Astrocyte (in vitro differentiated cells and primary cell): ENCODE results near the gene SEC31B. TPM values are rescaled to one million over a fixed set of nuclear protein-coding genes. Genes with fewer than 3 reads are reported as not detected.

ENCODE experiments used
- DNase-seq: peaks from one replicate; pipeline ENCODE4 v3.0.0-alpha.2; 2010; ENCODE audit warnings: low read depth
- FAIRE-seq: peaks from 2 replicates; lab custom pipeline; 2011; peaks lifted over from hg19 to GRCh38; lab: Jason Lieb, UNC
- H2AFZ ChIP-seq: 2 replicates; pipeline ENCODE4 v1.6.0; 2012; ENCODE audit warnings: low read depth, low read length, inconsistent platforms
- H3K27ac ChIP-seq: 2 replicates; pipeline ENCODE4 v1.5.1; 2011; ENCODE audit warnings: low read depth, low read length, inconsistent platforms
- H3K27me3 ChIP-seq: 2 replicates; pipeline ENCODE4 v1.6.0; 2011; ENCODE audit warnings: low read length, inconsistent platforms; ENCODE audit not compliant: insufficient read depth
- H3K36me3 ChIP-seq: 2 replicates; pipeline ENCODE4 v1.5.1; 2011; ENCODE audit warnings: low read length, inconsistent platforms; ENCODE audit not compliant: insufficient read depth
- H3K4me1 ChIP-seq: 2 replicates; pipeline ENCODE4 v1.5.1; 2011; ENCODE audit warnings: low read length, inconsistent platforms; ENCODE audit not compliant: insufficient read depth
- H3K4me2 ChIP-seq: 2 replicates; pipeline ENCODE4 v1.6.0; 2012; ENCODE audit warnings: low read length, inconsistent platforms
- H3K4me3 ChIP-seq: 2 replicates; pipeline ENCODE4 v1.5.1; 2011; ENCODE audit warnings: low read depth, mild to moderate bottlenecking, low read length, inconsistent platforms; ENCODE audit not compliant: insufficient read depth
- H3K79me2 ChIP-seq: 2 replicates; pipeline ENCODE4 v1.6.0; 2012; ENCODE audit warnings: mild to moderate bottlenecking, low read length, inconsistent platforms; ENCODE audit not compliant: insufficient read depth
- H3K9ac ChIP-seq: 2 replicates; pipeline ENCODE4 v1.6.0; 2012; ENCODE audit warnings: mild to moderate bottlenecking, low read length, inconsistent platforms
- H3K9me3 ChIP-seq: 2 replicates; pipeline ENCODE4 v1.5.1; 2012; ENCODE audit warnings: low read depth, mild to moderate bottlenecking, low read length, inconsistent platforms; ENCODE audit not compliant: insufficient read depth
- H4K20me1 ChIP-seq: 2 replicates; pipeline ENCODE4 v1.6.0; 2012; ENCODE audit warnings: low read length, inconsistent platforms; ENCODE audit not compliant: insufficient read depth
- H3K27ac Mint-ChIP-seq: one replicate; pipeline ENCODE4 v1.8.0; 2021; ENCODE audit warnings: mild to moderate bottlenecking, mixed read lengths; ENCODE audit not compliant: unreplicated experiment
- H3K27me3 Mint-ChIP-seq: one replicate; pipeline ENCODE4 v1.8.0; 2021; ENCODE audit warnings: low read depth, mixed read lengths; ENCODE audit not compliant: unreplicated experiment
- H3K36me3 Mint-ChIP-seq: one replicate; pipeline ENCODE4 v1.8.0; 2021; ENCODE audit warnings: low read depth, mixed read lengths; ENCODE audit not compliant: unreplicated experiment
- H3K4me1 Mint-ChIP-seq: one replicate; pipeline ENCODE4 v1.8.0; 2021; ENCODE audit warnings: low read depth, mixed read lengths; ENCODE audit not compliant: unreplicated experiment
- H3K4me3 Mint-ChIP-seq: one replicate; pipeline ENCODE4 v1.8.0; 2021; ENCODE audit warnings: mild to moderate bottlenecking, moderate library complexity, mixed read lengths; ENCODE audit not compliant: unreplicated experiment
- H3K9me3 Mint-ChIP-seq: one replicate; pipeline ENCODE4 v1.8.0; 2021; ENCODE audit warnings: mild to moderate bottlenecking, mixed read lengths; ENCODE audit not compliant: unreplicated experiment
- EZH2 ChIP-seq: IDR thresholded peaks from 2 replicates; pipeline ENCODE4 v1.6.1; 2012; ENCODE audit warnings: mild to moderate bottlenecking, low read length, inconsistent platforms; ENCODE audit not compliant: insufficient read depth
- total RNA-seq: library from RNA; stranded (reverse); gene quantifications from 2 replicates; pipeline ENCODE4 v1.2.1, GENCODE V29; 2021
- TF ChIP-seq, protein P1 (sequence below): IDR thresholded peaks from 2 replicates; pipeline ENCODE4 v1.5.1; 2011; ENCODE audit warnings: low read depth, mild to moderate bottlenecking, inconsistent platforms, low read length, moderate library complexity; ENCODE audit not compliant: insufficient read depth

SEC31B gene
- total RNA-seq, 1 donor from 2014 or later = 7.8 TPM

DNA sequence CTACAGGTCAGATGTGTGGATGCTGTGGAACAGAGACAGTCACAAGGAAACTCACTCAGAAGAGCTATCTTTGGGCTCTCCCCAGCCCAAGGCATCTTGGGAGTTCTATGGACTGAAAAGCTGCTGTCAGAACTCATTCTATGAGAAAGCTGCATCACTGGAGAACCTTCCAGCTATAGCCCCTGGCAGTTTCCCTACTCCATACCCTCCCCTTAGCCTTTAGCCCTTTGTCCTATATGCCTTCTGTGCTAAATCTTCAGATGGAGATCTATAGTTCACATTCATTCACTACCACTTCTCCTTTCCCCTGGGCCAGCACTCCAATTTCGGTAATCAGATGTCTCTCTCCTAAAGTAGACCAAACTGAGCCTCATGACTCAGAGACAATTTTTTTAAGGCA lies 49.9 kb downstream of the SEC31B start:
- no peak overlapping the region for H3K4me3 Mint-ChIP-seq
- no peak overlapping the region for H3K27ac Mint-ChIP-seq
- H3K27me3 ChIP-seq = peaks cover 34% of the 10 kb centered on the region

DNA sequence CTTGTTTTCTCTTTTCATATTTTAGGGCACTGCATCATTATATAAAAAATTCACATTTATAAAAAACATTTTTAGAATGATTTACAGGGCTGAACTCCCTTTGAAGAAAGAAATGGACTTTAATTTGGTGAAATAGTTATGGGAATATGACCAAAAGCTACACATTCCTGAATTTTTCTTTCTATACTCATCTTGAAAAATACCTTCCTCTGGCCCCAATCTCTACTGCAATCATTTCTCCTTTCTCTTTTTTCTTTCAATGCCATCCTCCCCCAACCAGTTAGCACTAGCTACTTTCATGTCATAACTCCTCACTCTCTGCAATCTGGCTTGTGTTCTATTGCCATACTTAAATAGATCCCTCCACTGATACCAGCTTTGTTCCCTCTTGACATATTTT lies 50.7 kb downstream of the SEC31B start:
- no peak overlapping the region for H3K4me3 ChIP-seq
- no peak overlapping the region for H2AFZ ChIP-seq
- no peaks in the 10 kb centered on the region for H3K79me2 ChIP-seq
- no peak overlapping the region for H3K4me2 ChIP-seq
- H3K36me3 ChIP-seq = no peaks in the 10 kb centered on the region
- Mint-ChIP-seq H3K4me3 (no peak overlapping the region), H3K27me3 (peaks cover 29% of the 10 kb centered on the region), H3K4me1 (peaks cover 4% of the 10 kb centered on the region), H3K36me3 (no peaks in the 10 kb centered on the region), H3K27ac (no peak overlapping the region), H3K9me3 (no peaks in the 10 kb centered on the region)
- H3K9ac ChIP-seq = no peak overlapping the region
- H3K27ac ChIP-seq = no peak overlapping the region
- FAIRE-seq (no peak), DNase-seq (no peak)
- H3K27me3 ChIP-seq = peaks cover 40% of the 10 kb centered on the region
- no peaks in the 10 kb centered on the region for H3K4me1 ChIP-seq
- H4K20me1 ChIP-seq = no peaks in the 10 kb centered on the region
- H3K9me3 ChIP-seq = no peaks in the 10 kb centered on the region
- TF ChIP-seq, protein P1, sequence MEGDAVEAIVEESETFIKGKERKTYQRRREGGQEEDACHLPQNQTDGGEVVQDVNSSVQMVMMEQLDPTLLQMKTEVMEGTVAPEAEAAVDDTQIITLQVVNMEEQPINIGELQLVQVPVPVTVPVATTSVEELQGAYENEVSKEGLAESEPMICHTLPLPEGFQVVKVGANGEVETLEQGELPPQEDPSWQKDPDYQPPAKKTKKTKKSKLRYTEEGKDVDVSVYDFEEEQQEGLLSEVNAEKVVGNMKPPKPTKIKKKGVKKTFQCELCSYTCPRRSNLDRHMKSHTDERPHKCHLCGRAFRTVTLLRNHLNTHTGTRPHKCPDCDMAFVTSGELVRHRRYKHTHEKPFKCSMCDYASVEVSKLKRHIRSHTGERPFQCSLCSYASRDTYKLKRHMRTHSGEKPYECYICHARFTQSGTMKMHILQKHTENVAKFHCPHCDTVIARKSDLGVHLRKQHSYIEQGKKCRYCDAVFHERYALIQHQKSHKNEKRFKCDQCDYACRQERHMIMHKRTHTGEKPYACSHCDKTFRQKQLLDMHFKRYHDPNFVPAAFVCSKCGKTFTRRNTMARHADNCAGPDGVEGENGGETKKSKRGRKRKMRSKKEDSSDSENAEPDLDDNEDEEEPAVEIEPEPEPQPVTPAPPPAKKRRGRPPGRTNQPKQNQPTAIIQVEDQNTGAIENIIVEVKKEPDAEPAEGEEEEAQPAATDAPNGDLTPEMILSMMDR = no peak
- no peak for TF ChIP-seq EZH2

More for the DNA sequence above, 49.9 kb downstream of the SEC31B start:
- Histone ChIP-seq H3K36me3 (no peaks in the 10 kb centered on the region), H3K9ac (no peak overlapping the region), H3K4me3 (no peak overlapping the region), H3K4me2 (no peak overlapping the region), H2AFZ (no peak overlapping the region), H4K20me1 (no peaks in the 10 kb centered on the region), H3K27ac (no peak overlapping the region), H3K9me3 (no peaks in the 10 kb centered on the region), H3K79me2 (no peaks in the 10 kb centered on the region), H3K4me1 (no peaks in the 10 kb centered on the region)
- TF ChIP-seq EZH2 = no peak
- TF ChIP-seq, protein P1 = no peak
- DNase-seq = no peak
- Mint-ChIP-seq H3K36me3 (no peaks in the 10 kb centered on the region), H3K27me3 (peaks cover 31% of the 10 kb centered on the region), H3K9me3 (no peaks in the 10 kb centered on the region), H3K4me1 (peaks cover 4% of the 10 kb centered on the region)
- no peak for FAIRE-seq

DNA sequence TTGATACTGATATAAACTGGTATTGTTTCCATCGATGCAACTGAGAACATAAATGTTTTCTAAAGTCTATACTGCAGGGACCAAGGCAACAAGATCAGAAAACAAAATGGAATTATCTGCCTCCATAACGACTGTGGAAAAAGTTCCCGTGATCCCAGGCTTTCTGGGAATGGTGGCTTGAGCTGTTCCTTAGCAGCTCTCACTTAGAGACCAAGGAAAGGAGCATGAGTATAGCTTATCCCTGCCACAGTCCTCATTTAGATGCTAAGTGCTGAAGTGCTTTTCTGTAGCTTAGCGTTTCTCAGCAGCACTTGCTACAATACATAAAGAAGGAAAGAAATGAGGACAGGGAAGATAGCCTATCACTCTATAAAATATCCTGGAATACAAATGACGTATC lies 51.3 kb downstream of the SEC31B start:
- H3K27ac ChIP-seq = no peak overlapping the region
- no peaks in the 10 kb centered on the region for H3K36me3 ChIP-seq
- peaks cover 41% of the 10 kb centered on the region for H3K27me3 ChIP-seq
- no peak overlapping the region for H3K4me3 ChIP-seq
- H3K9ac ChIP-seq = no peak overlapping the region
- peaks cover 27% of the 10 kb centered on the region for H3K27me3 Mint-ChIP-seq
- no peak overlapping the region for H2AFZ ChIP-seq
- peaks cover 4% of the 10 kb centered on the region for H3K4me1 Mint-ChIP-seq
- H3K9me3 Mint-ChIP-seq = no peaks in the 10 kb centered on the region
- TF ChIP-seq, protein P1 = no peak
- no peak for TF ChIP-seq EZH2
- no peak for DNase-seq
- H3K9me3 ChIP-seq = no peaks in the 10 kb centered on the region
- H3K4me3 Mint-ChIP-seq = no peak overlapping the region
- no peak overlapping the region for H3K27ac Mint-ChIP-seq
- no peaks in the 10 kb centered on the region for H3K36me3 Mint-ChIP-seq
- H3K79me2 ChIP-seq = no peaks in the 10 kb centered on the region
- H4K20me1 ChIP-seq = no peaks in the 10 kb centered on the region
- no peaks in the 10 kb centered on the region for H3K4me1 ChIP-seq
- H3K4me2 ChIP-seq = no peak overlapping the region
- no peak for FAIRE-seq
